OCI-LY1 (cell line): Measurements from ENCODE around the gene PLCD3.

Experiments used
- CTCF ChIP-seq: fragments of 200-600 bp; sonication (generic), shearing (Covaris generic); IDR thresholded peaks from 2 replicates; pipeline ENCODE4 v1.5.1; 2017; ENCODE audit warnings: mild to moderate bottlenecking, antibody characterized with exemption, low read length, moderate library complexity, mixed read lengths
- EZH2 ChIP-seq: fragments of 200-600 bp; sonication (generic), shearing (Covaris generic); IDR thresholded peaks from 2 replicates; pipeline ENCODE4 v1.8.0; 2017; ENCODE audit warnings: borderline replicate concordance, mixed run types, mild to moderate bottlenecking, antibody characterized with exemption, low read length, moderate library complexity, mixed read lengths

DNA sequence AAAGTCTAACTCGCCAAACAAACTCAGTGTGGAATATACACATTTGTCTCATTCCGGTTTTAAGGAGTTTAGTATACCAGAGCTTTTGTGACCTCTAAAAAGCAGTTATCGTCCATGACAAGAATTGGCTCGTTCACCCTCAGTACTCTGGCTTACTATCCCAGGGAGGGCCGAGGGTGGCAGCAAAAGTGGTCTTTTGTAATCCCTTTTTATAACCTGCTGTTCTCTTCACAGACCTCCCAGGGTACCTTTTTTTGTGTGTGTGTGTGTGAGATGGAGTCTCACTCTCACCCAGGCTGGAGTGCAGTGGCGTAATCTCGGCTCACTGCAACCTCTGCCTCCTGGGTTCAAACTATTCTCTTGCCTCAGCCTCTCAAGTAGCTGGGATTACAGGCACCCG is 62.3 kb downstream of the PLCD3 start:
- TF ChIP-seq CTCF = no peak
- no peak for TF ChIP-seq EZH2
